ENCODE measurements around the gene HOXA11.
A peak's percentile ranks its signal among the peaks of the same experiment; 100 is the strongest.

- peak in 1 of 5 experiments; percentile 4 for TF ChIP-seq CTCF (IDR thresholded peaks at IDR 0.05)
- no peak for TF ChIP-seq POLR2A (IDR thresholded peaks at IDR 0.05)
- TF ChIP-seq EP300 (IDR thresholded peaks at IDR 0.05; ENCODE audit: low read depth) = no peak
- no peak for TF ChIP-seq POLR2AphosphoS5 (IDR thresholded peaks at IDR 0.05)
Measured at GRCh38 chr7:27176524-27176845, 8.5 kb downstream of the HOXA11 start.
